Mesothelial cell of epicardium (in vitro differentiated cells): ENCODE data around the gene CALHM5. TPM values are rescaled to one million over a fixed set of nuclear protein-coding genes. Genes with fewer than 3 reads are reported as not detected.
A peak's percentile ranks its signal among the peaks of the same experiment; 100 is the strongest.

ENCODE experiments used
- DNase-seq, 2 experiments: peaks; one replicate each; pipeline ENCODE4 v3.0.0; 2021; ENCODE audit warnings: low spot score in 2 of 2; ENCODE audit not compliant: unreplicated experiment in 2 of 2
- H3K27ac Mint-ChIP-seq: 2 replicates; pipeline ENCODE4 v1.8.0; 2021; ENCODE audit warnings: mixed read lengths
- H3K27me3 Mint-ChIP-seq: 2 replicates; pipeline ENCODE4 v1.8.0; 2021; ENCODE audit warnings: low read depth, mixed read lengths
- H3K36me3 Mint-ChIP-seq: 2 replicates; pipeline ENCODE4 v1.8.0; 2021; ENCODE audit warnings: mixed read lengths
- H3K4me1 Mint-ChIP-seq: 2 replicates; pipeline ENCODE4 v1.8.0; 2021; ENCODE audit warnings: mixed read lengths
- H3K4me3 Mint-ChIP-seq: 2 replicates; pipeline ENCODE4 v1.8.0; 2021; ENCODE audit warnings: mild to moderate bottlenecking, moderate library complexity, mixed read lengths
- H3K9me3 Mint-ChIP-seq: 2 replicates; pipeline ENCODE4 v1.8.0; 2021; ENCODE audit warnings: mixed read lengths
- total RNA-seq: library from RNA; stranded (reverse); gene quantifications from 3 replicates; pipeline ENCODE4 v1.2.1, GENCODE V29; 2021
- TF ChIP-seq, protein P1 (sequence below): fragments of 200-600 bp; sonication (generic); IDR thresholded peaks from one replicate; pipeline ENCODE4 v1.5.0; 2021; ENCODE audit warnings: antibody characterized with exemption; ENCODE audit not compliant: unreplicated experiment

The CALHM5 gene
- total RNA-seq, 1 donor from 2014 or later = 1.7 TPM

DNA sequence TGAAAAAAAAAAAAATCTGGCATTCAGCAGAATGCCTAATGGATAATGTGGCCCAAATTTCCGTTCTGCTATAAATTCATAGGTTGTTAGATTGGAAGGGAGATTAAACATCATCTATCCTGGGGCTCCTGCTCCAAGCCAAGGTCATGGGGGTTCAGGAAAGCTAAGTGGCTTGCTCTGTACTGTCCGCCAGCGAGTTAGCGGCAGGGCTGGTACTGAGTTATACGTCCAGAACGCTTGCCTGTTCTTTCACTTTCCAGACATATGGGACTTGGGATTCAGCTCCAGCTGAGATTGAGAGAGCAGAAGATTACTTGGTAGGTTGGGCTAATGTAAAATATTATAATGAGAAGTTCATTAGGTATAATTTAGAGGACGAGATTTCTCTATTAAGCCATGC, 60.7 kb downstream of the CALHM5 start:
- peaks cover 12% of the 10 kb centered on the region for H3K36me3 Mint-ChIP-seq
- peaks cover 33% of the 10 kb centered on the region for H3K4me1 Mint-ChIP-seq
- peak overlapping the region; percentile 99 for H3K27ac Mint-ChIP-seq
- peak overlapping the region; percentile 95 for H3K4me3 Mint-ChIP-seq
- H3K9me3 Mint-ChIP-seq = no peaks in the 10 kb centered on the region
- TF ChIP-seq, protein P1, sequence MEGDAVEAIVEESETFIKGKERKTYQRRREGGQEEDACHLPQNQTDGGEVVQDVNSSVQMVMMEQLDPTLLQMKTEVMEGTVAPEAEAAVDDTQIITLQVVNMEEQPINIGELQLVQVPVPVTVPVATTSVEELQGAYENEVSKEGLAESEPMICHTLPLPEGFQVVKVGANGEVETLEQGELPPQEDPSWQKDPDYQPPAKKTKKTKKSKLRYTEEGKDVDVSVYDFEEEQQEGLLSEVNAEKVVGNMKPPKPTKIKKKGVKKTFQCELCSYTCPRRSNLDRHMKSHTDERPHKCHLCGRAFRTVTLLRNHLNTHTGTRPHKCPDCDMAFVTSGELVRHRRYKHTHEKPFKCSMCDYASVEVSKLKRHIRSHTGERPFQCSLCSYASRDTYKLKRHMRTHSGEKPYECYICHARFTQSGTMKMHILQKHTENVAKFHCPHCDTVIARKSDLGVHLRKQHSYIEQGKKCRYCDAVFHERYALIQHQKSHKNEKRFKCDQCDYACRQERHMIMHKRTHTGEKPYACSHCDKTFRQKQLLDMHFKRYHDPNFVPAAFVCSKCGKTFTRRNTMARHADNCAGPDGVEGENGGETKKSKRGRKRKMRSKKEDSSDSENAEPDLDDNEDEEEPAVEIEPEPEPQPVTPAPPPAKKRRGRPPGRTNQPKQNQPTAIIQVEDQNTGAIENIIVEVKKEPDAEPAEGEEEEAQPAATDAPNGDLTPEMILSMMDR = no peak
- H3K27me3 Mint-ChIP-seq = no peaks in the 10 kb centered on the region
- DNase-seq = no peak

Other genes starting within 250 kb of the CALHM5 start
- 92.5 to 95.6 TPM (median 95.1 TPM) in 3 replicates for gene TSPYL1, start 231.7 kb upstream of the CALHM5 start, total RNA-seq
- 69.6 to 73.3 TPM (median 70.7 TPM) in 3 replicates for gene DSE, start 140.7 kb upstream of the CALHM5 start, total RNA-seq
- gene CALHM6, start 50.3 kb upstream of the CALHM5 start, total RNA-seq = 2.2 to 2.4 TPM (median 2.4 TPM) in 3 replicates
- gene TRAPPC3L, start 34.0 kb downstream of the CALHM5 start, total RNA-seq = 1.7 to 2.3 TPM (median 2.1 TPM) in 3 replicates
- gene CALHM4, start 42.1 kb downstream of the CALHM5 start, total RNA-seq = not detected in 3 replicates
- 34.4 to 37.6 TPM (median 37.0 TPM) in 3 replicates for gene RWDD1, start 59.9 kb downstream of the CALHM5 start, total RNA-seq
- 0.78 to 1.2 TPM (median 0.89 TPM) in 3 replicates for gene RSPH4A, start 104.8 kb downstream of the CALHM5 start, total RNA-seq
- 13.0 to 13.9 TPM (median 13.1 TPM) in 3 replicates for gene ZUP1, start 157.1 kb downstream of the CALHM5 start, total RNA-seq
- gene KPNA5, start 169.6 kb downstream of the CALHM5 start, total RNA-seq = 28.1 to 32.2 TPM (median 29.5 TPM) in 3 replicates